GM23338 (cell line): ENCODE data around the gene FAP. TPM values are rescaled to one million over a fixed set of nuclear protein-coding genes. Genes with fewer than 3 reads are reported as not detected.

ENCODE experiments used
- ATAC-seq: fragments of 200-7000 bp; cut with Tn5 transposase; 3 replicates; pipeline ENCODE4 v1.9.1; 2020
- DNase-seq: peaks from one replicate; pipeline ENCODE4 v3.0.0-alpha.2; 2015; ENCODE audit warnings: low spot score
- H2AFZ ChIP-seq: fragments of 200-600 bp; sonication (generic); 2 replicates; pipeline ENCODE4 v1.8.0; 2016; ENCODE audit warnings: antibody characterized with exemption, mild to moderate bottlenecking, moderate library complexity
- H3F3A ChIP-seq: fragments of 200-600 bp; sonication (generic); replicated peaks from 2 replicates; pipeline ENCODE4 v1.8.0; 2017; ENCODE audit warnings: antibody characterized with exemption, mixed run types, low read depth
- H3K27ac ChIP-seq: fragments of 200-600 bp; sonication (generic); 2 replicates; pipeline ENCODE4 v1.6.1; 2016; ENCODE audit warnings: low read depth
- H3K27me3 ChIP-seq: fragments of 200-600 bp; sonication (generic); 2 replicates; pipeline ENCODE4 v1.8.0; 2016; ENCODE audit warnings: mild to moderate bottlenecking, mixed run types, moderate library complexity; ENCODE audit not compliant: insufficient read depth
- H3K36me3 ChIP-seq: fragments of 200-600 bp; sonication (generic); 2 replicates; pipeline ENCODE4 v1.8.0; 2016; ENCODE audit warnings: mild to moderate bottlenecking; ENCODE audit not compliant: insufficient read depth
- H3K4me1 ChIP-seq: fragments of 200-600 bp; sonication (generic); 2 replicates; pipeline ENCODE4 v1.8.0; 2016; ENCODE audit warnings: mild to moderate bottlenecking, moderate library complexity; ENCODE audit not compliant: insufficient read depth
- H3K4me2 ChIP-seq: fragments of 200-600 bp; sonication (generic); 2 replicates; pipeline ENCODE4 v1.7.1; 2017; ENCODE audit warnings: mixed run types
- H3K4me3 ChIP-seq: fragments of 200-600 bp; sonication (generic); 2 replicates; pipeline ENCODE4 v1.6.1; 2016; ENCODE audit warnings: mixed run types
- H3K79me2 ChIP-seq: fragments of 200-600 bp; sonication (generic); replicated peaks from 2 replicates; pipeline ENCODE4 v1.8.0; 2017; ENCODE audit warnings: mild to moderate bottlenecking; ENCODE audit not compliant: insufficient read depth
- H3K9me2 ChIP-seq: fragments of 200-600 bp; sonication (generic); 2 replicates; pipeline ENCODE4 v1.8.0; 2017; ENCODE audit not compliant: insufficient read depth
- H4K20me1 ChIP-seq: fragments of 200-600 bp; sonication (generic); replicated peaks from 2 replicates; pipeline ENCODE4 v1.8.0; 2017; ENCODE audit warnings: mild to moderate bottlenecking; ENCODE audit not compliant: insufficient read depth
- H3K27ac Mint-ChIP-seq: 2 replicates; pipeline ENCODE4 v1.8.0; 2020; ENCODE audit warnings: inconsistent platforms, mild to moderate bottlenecking, moderate library complexity, mixed read lengths
- H3K27me3 Mint-ChIP-seq: 3 replicates; pipeline ENCODE4 v1.8.0; 2022; ENCODE audit warnings: low read depth, mild to moderate bottlenecking, moderate library complexity, mixed read lengths, inconsistent platforms; ENCODE audit not compliant: insufficient read depth, poor library complexity
- H3K36me3 Mint-ChIP-seq: 3 replicates; pipeline ENCODE4 v1.8.0; 2021; ENCODE audit warnings: low read depth, mild to moderate bottlenecking, inconsistent platforms, moderate library complexity, mixed read lengths
- H3K4me1 Mint-ChIP-seq: 3 replicates; pipeline ENCODE4 v1.8.0; 2020; ENCODE audit warnings: mild to moderate bottlenecking, inconsistent platforms, mixed read lengths
- H3K4me3 Mint-ChIP-seq: 3 replicates; pipeline ENCODE4 v1.8.0; 2021; ENCODE audit warnings: moderate library complexity, mild to moderate bottlenecking, inconsistent platforms, mixed read lengths
- H3K9me3 Mint-ChIP-seq: 3 replicates; pipeline ENCODE4 v1.8.0; 2020; ENCODE audit warnings: moderate library complexity, mild to moderate bottlenecking, inconsistent platforms, mixed read lengths
- CTCF ChIP-seq, 2 experiments: fragments of 200-600 bp in 1 of 2; sonication (generic) in 1 of 2; conservative IDR thresholded peaks; 2 replicates each; pipeline versions ENCODE4 v1.5.1 to v1.6.1; 2016 to 2017; ENCODE audit warnings: antibody characterized with exemption in 2 of 2, low read depth in 2 of 2, mild to moderate bottlenecking in 2 of 2, moderate library complexity in 1 of 2
- EZH2 ChIP-seq: fragments of 200-600 bp; sonication (generic); IDR thresholded peaks from one replicate; pipeline ENCODE4 v1.8.0; 2017; ENCODE audit warnings: antibody characterized with exemption, mild to moderate bottlenecking, low read depth; ENCODE audit not compliant: unreplicated experiment
- EZH2phosphoT487 ChIP-seq: fragments of 200-600 bp; sonication (generic); IDR thresholded peaks from one replicate; pipeline ENCODE4 v1.8.1; 2018; ENCODE audit warnings: antibody characterized with exemption; ENCODE audit not compliant: unreplicated experiment
- NANOG ChIP-seq: IDR thresholded peaks from 2 replicates; pipeline ENCODE4 v1.6.1; 2016; ENCODE audit warnings: antibody characterized with exemption, borderline replicate concordance
- POLR2AphosphoS5 ChIP-seq: IDR thresholded peaks from 2 replicates; pipeline ENCODE4 v1.6.1; 2016; ENCODE audit warnings: antibody characterized with exemption, low read depth
- REST ChIP-seq: IDR thresholded peaks from one replicate; pipeline ENCODE4 v1.6.1; 2018; ENCODE audit warnings: antibody characterized with exemption; ENCODE audit not compliant: unreplicated experiment
- STAT1 ChIP-seq: IDR thresholded peaks from one replicate; pipeline ENCODE4 v1.6.1; 2016; ENCODE audit warnings: antibody characterized with exemption; ENCODE audit not compliant: unreplicated experiment
- ZNF114 ChIP-seq: fragments of 250-450 bp; sonication (Bioruptor Pico); IDR thresholded peaks from 2 replicates; pipeline ENCODE4 v1.5.0; 2020; ENCODE audit warnings: mild to moderate bottlenecking, moderate library complexity
- polyA plus RNA-seq: library from polyadenylated mRNA; unstranded; fragments of >200 nt; fragmentation: Nextera tagmentation; extraction: Ambion mirVana; gene quantifications from 2 replicates; pipeline ENCODE4 v1.2.1, GENCODE V29; 2016
- total RNA-seq: library from RNA; depleted of rRNA; stranded (reverse); fragments of >200 nt; shearing (Covaris generic); gene quantifications from 2 replicates; pipeline ENCODE4 v1.2.3, GENCODE V29; 2014
- TF ChIP-seq, protein P1 (sequence below): IDR thresholded peaks from 2 replicates; pipeline ENCODE4 v1.6.1; 2016; ENCODE audit warnings: antibody characterized with exemption

The FAP gene
- total and polyA plus RNA-seq, 2 experiments from 2014 or later: not detected

GRCh38 chr2:162184821-162185450, 58.3 kb downstream of the FAP start:
- no peak overlapping the region for H3K4me3 ChIP-seq
- Mint-ChIP-seq H3K36me3 (no peaks in the 10 kb centered on the region), H3K27ac (no peak overlapping the region), H3K9me3 (no peaks in the 10 kb centered on the region), H3K27me3 (no peaks in the 10 kb centered on the region), H3K4me1 (peaks cover 12% of the 10 kb centered on the region), H3K4me3 (no peak overlapping the region)
- no peak overlapping the region for H3K4me2 ChIP-seq
- H3K27me3 ChIP-seq: no peaks in the 10 kb centered on the region
- no peak overlapping the region for H2AFZ ChIP-seq
- no peaks in the 10 kb centered on the region for H3K36me3 ChIP-seq
- H3K9me2 ChIP-seq: no peaks in the 10 kb centered on the region
- no peaks in the 10 kb centered on the region for H3K79me2 ChIP-seq
- ATAC-seq (no peak), DNase-seq (no peak)
- no peaks in the 10 kb centered on the region for H3F3A ChIP-seq
- no peaks in the 10 kb centered on the region for H4K20me1 ChIP-seq
- no peaks in the 10 kb centered on the region for H3K4me1 ChIP-seq
- no peak overlapping the region for H3K27ac ChIP-seq
- TF ChIP-seq EZH2phosphoT487: no peak

DNA sequence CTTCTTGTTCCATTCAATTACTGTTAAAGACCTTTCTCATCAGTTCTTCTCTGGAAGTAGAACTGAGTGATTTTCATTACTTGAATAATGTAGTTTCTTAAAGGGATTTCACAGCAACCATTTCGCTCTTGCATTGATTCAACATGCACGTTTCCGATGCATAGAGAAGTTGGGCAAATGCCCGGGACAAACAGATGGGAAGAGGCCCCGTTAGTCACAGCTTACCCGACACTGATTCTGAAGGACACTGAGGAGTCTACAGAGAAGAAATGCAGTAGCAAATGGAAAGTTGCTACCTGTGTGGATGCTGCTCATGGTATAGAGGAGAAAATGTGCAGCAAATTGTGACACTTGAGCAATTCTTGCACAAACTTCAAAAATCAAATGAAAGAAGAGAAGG, 58.9 kb downstream of the FAP start:
- Mint-ChIP-seq H3K27ac (no peak overlapping the region), H3K9me3 (no peaks in the 10 kb centered on the region), H3K36me3 (no peaks in the 10 kb centered on the region), H3K4me3 (no peak overlapping the region), H3K4me1 (peaks cover 12% of the 10 kb centered on the region), H3K27me3 (no peaks in the 10 kb centered on the region)
- Histone ChIP-seq H3K27me3 (no peaks in the 10 kb centered on the region), H3K27ac (no peak overlapping the region), H2AFZ (0 out of 2 replicates have a peak overlapping the region, but pooled peaks have one; percentile 39), H4K20me1 (no peaks in the 10 kb centered on the region), H3K9me2 (no peaks in the 10 kb centered on the region), H3K79me2 (no peaks in the 10 kb centered on the region), H3F3A (no peaks in the 10 kb centered on the region), H3K4me2 (no peak overlapping the region), H3K36me3 (no peaks in the 10 kb centered on the region), H3K4me1 (no peaks in the 10 kb centered on the region), H3K4me3 (no peak overlapping the region)
- DNase-seq (no peak), ATAC-seq (no peak)
- TF ChIP-seq REST: no peak
- no peak for TF ChIP-seq EZH2

DNA sequence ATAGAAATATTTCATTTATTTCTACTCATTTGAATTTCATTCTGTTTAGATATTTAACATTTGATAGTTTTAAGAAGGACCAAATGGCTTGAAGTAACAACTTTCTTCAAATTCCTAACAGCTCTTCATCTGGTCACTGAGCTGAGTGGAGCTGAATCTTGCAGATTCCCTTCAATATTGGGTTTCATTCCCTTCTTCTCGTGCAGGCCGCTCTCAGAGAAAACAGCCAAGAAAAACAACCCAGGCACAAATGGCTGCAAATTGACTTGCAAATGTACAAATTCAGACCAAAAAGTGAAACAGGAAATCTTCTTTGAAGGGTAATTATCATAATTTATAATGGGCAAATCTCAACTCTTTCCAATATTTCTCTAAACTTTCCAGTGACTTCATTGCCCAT, 60.9 kb downstream of the FAP start:
- H3K4me3 Mint-ChIP-seq: no peak overlapping the region
- H3K36me3 ChIP-seq: no peaks in the 10 kb centered on the region
- H3K27ac Mint-ChIP-seq: 0 out of 2 replicates have a peak overlapping the region, but pooled peaks have one; percentile 2
- no peaks in the 10 kb centered on the region for H3K36me3 Mint-ChIP-seq
- H3F3A ChIP-seq: no peaks in the 10 kb centered on the region
- no peak for ATAC-seq
- no peak for DNase-seq
- TF ChIP-seq ZNF114: no peak
- no peak for TF ChIP-seq EZH2
- TF ChIP-seq, protein P1, sequence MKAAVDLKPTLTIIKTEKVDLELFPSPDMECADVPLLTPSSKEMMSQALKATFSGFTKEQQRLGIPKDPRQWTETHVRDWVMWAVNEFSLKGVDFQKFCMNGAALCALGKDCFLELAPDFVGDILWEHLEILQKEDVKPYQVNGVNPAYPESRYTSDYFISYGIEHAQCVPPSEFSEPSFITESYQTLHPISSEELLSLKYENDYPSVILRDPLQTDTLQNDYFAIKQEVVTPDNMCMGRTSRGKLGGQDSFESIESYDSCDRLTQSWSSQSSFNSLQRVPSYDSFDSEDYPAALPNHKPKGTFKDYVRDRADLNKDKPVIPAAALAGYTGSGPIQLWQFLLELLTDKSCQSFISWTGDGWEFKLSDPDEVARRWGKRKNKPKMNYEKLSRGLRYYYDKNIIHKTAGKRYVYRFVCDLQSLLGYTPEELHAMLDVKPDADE: no peak
- no peak for TF ChIP-seq CTCF (conservative IDR thresholded peaks at IDR 0.05; ENCODE audit: low read depth in 2 of 2)
- no peak for TF ChIP-seq STAT1
- TF ChIP-seq NANOG: no peak
- no peak for TF ChIP-seq POLR2AphosphoS5
- no peak for TF ChIP-seq REST
- no peaks in the 10 kb centered on the region for H3K9me3 Mint-ChIP-seq
- no peak overlapping the region for H3K4me3 ChIP-seq
- no peaks in the 10 kb centered on the region for H3K27me3 Mint-ChIP-seq
- H3K4me1 Mint-ChIP-seq: peaks cover 14% of the 10 kb centered on the region
- no peaks in the 10 kb centered on the region for H3K27me3 ChIP-seq
- no peaks in the 10 kb centered on the region for H3K9me2 ChIP-seq
- H3K4me2 ChIP-seq: no peak overlapping the region
- no peaks in the 10 kb centered on the region for H4K20me1 ChIP-seq
- H3K27ac ChIP-seq: no peak overlapping the region
- H3K4me1 ChIP-seq: no peaks in the 10 kb centered on the region
- H3K79me2 ChIP-seq: no peaks in the 10 kb centered on the region
- H2AFZ ChIP-seq: no peak overlapping the region
